VCaP (cell line): ENCODE data around the gene STXBP1.
A peak's percentile ranks its signal among the peaks of the same experiment; 100 is the strongest.

Source experiments
- H3K27ac ChIP-seq: fragments of 450-650 bp; 2 replicates; pipeline ENCODE4 v1.5.1; 2017
- TF ChIP-seq, protein P1 (sequence below): fragments of 450-650 bp; conservative IDR thresholded peaks from 2 replicates; pipeline ENCODE4 v1.5.1; 2017; ENCODE audit warnings: mild to moderate bottlenecking, moderate library complexity

Gene STXBP1

GRCh38 chr9:127714951-127715469, 102.9 kb downstream of the STXBP1 start:
- TF ChIP-seq, protein P1, sequence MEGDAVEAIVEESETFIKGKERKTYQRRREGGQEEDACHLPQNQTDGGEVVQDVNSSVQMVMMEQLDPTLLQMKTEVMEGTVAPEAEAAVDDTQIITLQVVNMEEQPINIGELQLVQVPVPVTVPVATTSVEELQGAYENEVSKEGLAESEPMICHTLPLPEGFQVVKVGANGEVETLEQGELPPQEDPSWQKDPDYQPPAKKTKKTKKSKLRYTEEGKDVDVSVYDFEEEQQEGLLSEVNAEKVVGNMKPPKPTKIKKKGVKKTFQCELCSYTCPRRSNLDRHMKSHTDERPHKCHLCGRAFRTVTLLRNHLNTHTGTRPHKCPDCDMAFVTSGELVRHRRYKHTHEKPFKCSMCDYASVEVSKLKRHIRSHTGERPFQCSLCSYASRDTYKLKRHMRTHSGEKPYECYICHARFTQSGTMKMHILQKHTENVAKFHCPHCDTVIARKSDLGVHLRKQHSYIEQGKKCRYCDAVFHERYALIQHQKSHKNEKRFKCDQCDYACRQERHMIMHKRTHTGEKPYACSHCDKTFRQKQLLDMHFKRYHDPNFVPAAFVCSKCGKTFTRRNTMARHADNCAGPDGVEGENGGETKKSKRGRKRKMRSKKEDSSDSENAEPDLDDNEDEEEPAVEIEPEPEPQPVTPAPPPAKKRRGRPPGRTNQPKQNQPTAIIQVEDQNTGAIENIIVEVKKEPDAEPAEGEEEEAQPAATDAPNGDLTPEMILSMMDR: no peak
- H3K27ac ChIP-seq: peak overlapping the region; percentile 54; the same call in 1 of the 2 replicates

- peak within 1 kb of the TSS; percentile 54; the same call in 1 of the 2 replicates for H3K27ac ChIP-seq
- TF ChIP-seq, protein P1: no peak
Measured at GRCh38 chr9:127715470-127716337, 103.6 kb downstream of the STXBP1 start, which contains the start of the genes PTRH1 and TTC16. Gene PTRH1 (minus strand): TSS chr9:127715663. CDS start chr9:127715639, 24 bp downstream. Gene TTC16 (plus strand): TSS chr9:127716079. CDS start chr9:127716146, 67 bp downstream.

DNA sequence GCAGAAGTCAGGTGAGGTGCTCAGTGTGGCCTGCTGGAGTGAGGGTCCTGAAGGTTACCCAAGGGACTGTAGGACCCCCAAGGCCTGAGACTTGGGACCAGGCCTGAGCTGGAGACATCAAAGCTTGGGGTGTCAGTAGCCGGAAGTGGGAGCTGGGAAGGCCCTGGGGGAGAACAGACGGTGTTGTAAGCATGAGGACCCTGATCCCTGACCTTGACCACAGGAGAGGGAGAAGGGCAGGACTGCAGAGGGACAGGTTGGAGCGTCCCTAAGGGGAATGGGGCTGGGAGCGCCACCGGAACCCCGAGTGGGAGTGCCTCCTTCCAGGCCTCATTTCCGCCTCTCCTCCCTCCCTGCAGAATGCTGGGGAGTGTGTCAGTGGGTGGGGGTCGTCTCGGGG, 104.3 kb downstream of the STXBP1 start:
- H3K27ac ChIP-seq: peak overlapping the region; percentile 54; the same call in 1 of the 2 replicates
- TF ChIP-seq, protein P1: no peak

DNA sequence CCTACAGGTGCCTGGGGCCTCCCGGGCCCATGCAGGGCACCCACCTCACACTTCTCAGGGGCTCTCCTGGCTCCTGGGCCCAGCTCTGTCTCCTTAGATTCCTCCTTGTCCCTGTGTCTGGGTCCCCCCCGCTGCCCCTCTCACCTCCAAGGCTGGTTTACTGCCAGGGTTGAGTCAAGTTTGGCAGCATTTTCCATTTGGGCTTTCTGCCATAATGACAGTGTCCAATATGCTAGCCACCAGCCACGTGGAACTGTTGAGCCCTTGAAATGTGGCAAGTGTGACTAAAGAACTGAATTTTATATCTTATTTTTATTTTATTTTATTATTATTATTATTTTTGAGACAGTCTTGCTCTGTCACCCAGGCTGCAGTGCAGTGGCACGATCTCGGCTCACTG, 105.7 kb downstream of the STXBP1 start:
- no peak overlapping the region for H3K27ac ChIP-seq
- TF ChIP-seq, protein P1: no peak

GRCh38 chr9:127720031-127720864, 108.2 kb downstream of the STXBP1 start:
- no peak overlapping the region for H3K27ac ChIP-seq
- TF ChIP-seq, protein P1: no peak

GRCh38 chr9:127720865-127721227, 108.8 kb downstream of the STXBP1 start:
- TF ChIP-seq, protein P1: no peak
- no peak overlapping the region for H3K27ac ChIP-seq

GRCh38 chr9:127721391-127721821, 109.3 kb downstream of the STXBP1 start:
- TF ChIP-seq, protein P1: no peak
- H3K27ac ChIP-seq: no peak overlapping the region
